Testis (tissue), 3 donors: Measurements from ENCODE around the gene SH3BP2. TPM values are rescaled to one million over a fixed set of nuclear protein-coding genes. Genes with fewer than 3 reads are reported as not detected.
A peak's percentile ranks its signal among the peaks of the same experiment; 100 is the strongest.

Experiments
- DNase-seq: peaks from one replicate; pipeline ENCODE4 v3.0.0-alpha.2; 2019
- H3K27ac ChIP-seq, 2 donors: fragments of 200-600 bp; sonication (generic); one replicate each; pipeline ENCODE4 v1.5.1; 2019
- H3K27me3 ChIP-seq: fragments of 200-600 bp; sonication (generic); one replicate; pipeline ENCODE4 v1.5.1; 2019
- H3K36me3 ChIP-seq: fragments of 200-600 bp; sonication (generic); one replicate; pipeline ENCODE4 v1.5.1; 2017; ENCODE audit warnings: low read depth; ENCODE audit errors: missing control alignments
- H3K4me1 ChIP-seq: fragments of 200-600 bp; sonication (generic); one replicate; pipeline ENCODE4 v1.5.1; 2019
- H3K4me3 ChIP-seq, 2 donors: fragments of 200-600 bp; sonication (generic); one replicate each; pipeline ENCODE4 v1.5.1; 2017 to 2019
- H3K9me3 ChIP-seq: fragments of 200-600 bp; sonication (generic); one replicate; pipeline ENCODE4 v1.5.1; 2017
- POLR2A ChIP-seq: fragments of 450-650 bp; IDR thresholded peaks from one replicate; pipeline ENCODE4 v1.6.1; 2017; ENCODE audit warnings: antibody characterized with exemption, mild to moderate bottlenecking, moderate library complexity
- WGBS, 2 donors: methylation state at CpG; one replicate each; pipeline ENCODE4 v1.1.5; 2018; 5-methylcytosine and 5-hydroxymethylcytosine counted together
- intact Hi-C: fragments of 100-400 bp; cut with DNase I; formaldehyde crosslinking; loops from one replicate; pipeline ENCODE4 v1.15.1; 2023; ENCODE audit warnings: low total_unique reads
- polyA plus RNA-seq: library from polyadenylated mRNA; stranded (reverse); fragments of 350-450 nt; fragmentation: Illumina TruSeq; extraction: RNeasy Lipid Tissue Mini Kit (QIAGEN cat#74804); gene quantifications from one replicate; pipeline ENCODE4 v1.2.3, GENCODE V29; 2014; ENCODE audit warnings: low read depth, low replicate concordance; ENCODE audit not compliant: insufficient read depth
- total RNA-seq, 2 donors: library from RNA; depleted of rRNA; stranded (reverse); fragments of >200 nt; gene quantifications; one replicate each; pipeline ENCODE4 v1.2.3, GENCODE V29; 2016
- TF ChIP-seq, protein P1 (sequence below), 3 experiments: fragments of 450-650 bp in 2 of 3; fragments of 200-600 bp in 1 of 3; sonication (generic) in 1 of 3; IDR thresholded peaks; one replicate each; pipeline ENCODE4 v1.5.1; 2016 to 2019; ENCODE audit warnings: antibody characterized with exemption in 3 of 3, mild to moderate bottlenecking in 2 of 3, moderate library complexity in 1 of 3

SH3BP2 gene
- total and polyA plus RNA-seq, 3 donors from 2014 or later = 26.6 to 47.3 (median 45.0) TPM

DNA sequence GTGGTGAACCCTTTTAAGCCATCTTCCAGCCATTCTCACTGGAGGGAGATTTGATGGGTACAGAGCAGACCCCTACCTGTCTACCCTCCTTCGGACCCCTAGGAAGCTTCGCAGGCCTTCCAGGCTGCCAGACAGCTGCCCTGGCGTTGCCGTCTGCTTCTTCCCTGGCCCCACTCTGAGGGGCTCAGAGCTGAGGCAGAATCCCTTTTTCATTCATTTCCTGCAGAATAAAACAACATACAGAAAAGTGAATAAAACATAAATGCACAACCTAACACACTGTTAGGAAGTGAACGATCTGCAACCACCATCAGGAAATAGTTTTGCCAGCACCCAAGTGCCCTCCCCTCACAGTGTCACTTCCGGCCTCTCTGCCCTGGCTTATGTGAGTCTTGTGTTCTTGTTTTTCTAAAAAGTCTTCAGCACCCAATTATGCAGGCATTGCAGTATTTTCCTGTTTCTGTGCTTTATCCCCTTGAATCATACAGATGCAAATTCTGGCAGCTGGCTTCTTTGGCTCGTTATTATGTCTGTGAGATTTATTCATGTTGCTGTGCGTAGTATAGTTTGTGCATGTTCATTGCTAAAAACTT, 45.1 kb downstream of the SH3BP2 start:
- peak; percentile 57 for DNase-seq
- intact Hi-C loops = no loop called here
- TF ChIP-seq, protein P1, sequence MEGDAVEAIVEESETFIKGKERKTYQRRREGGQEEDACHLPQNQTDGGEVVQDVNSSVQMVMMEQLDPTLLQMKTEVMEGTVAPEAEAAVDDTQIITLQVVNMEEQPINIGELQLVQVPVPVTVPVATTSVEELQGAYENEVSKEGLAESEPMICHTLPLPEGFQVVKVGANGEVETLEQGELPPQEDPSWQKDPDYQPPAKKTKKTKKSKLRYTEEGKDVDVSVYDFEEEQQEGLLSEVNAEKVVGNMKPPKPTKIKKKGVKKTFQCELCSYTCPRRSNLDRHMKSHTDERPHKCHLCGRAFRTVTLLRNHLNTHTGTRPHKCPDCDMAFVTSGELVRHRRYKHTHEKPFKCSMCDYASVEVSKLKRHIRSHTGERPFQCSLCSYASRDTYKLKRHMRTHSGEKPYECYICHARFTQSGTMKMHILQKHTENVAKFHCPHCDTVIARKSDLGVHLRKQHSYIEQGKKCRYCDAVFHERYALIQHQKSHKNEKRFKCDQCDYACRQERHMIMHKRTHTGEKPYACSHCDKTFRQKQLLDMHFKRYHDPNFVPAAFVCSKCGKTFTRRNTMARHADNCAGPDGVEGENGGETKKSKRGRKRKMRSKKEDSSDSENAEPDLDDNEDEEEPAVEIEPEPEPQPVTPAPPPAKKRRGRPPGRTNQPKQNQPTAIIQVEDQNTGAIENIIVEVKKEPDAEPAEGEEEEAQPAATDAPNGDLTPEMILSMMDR (IDR thresholded peaks at IDR 0.05) = no peak
- TF ChIP-seq POLR2A = no peak
- 42 to 52% methylated on average over 8 of the region's 8 CpGs for WGBS, 2 donors
- H3K4me1 ChIP-seq = peaks cover 10% of the 10 kb centered on the region
- no peaks in the 10 kb centered on the region for H3K36me3 ChIP-seq
- H3K27ac ChIP-seq = peak overlapping the region in 1 of 2 donors; percentile 34
- no peaks in the 10 kb centered on the region for H3K9me3 ChIP-seq
- H3K4me3 ChIP-seq = no peak overlapping the region
- no peaks in the 10 kb centered on the region for H3K27me3 ChIP-seq

DNA sequence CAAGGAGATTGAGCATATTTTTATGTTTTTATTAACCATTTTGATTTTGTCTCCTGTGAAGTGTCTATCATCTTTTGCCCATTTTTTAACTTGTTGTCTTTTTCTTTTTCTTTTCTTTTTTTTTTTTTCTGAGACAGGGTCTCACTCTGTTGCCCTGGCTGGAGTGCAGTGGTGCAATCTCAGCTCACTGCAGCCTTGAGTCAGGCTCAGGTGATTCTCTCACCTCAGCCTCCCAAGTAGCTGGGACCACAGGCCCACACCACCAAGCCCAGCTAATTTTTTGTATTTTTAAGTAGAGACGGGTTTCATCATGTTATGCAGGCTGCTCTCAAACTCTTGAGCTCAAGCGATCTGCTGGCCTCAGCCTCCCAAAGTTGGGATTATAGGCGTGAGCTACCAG, 46.2 kb downstream of the SH3BP2 start:
- WGBS, 2 donors = 89 to 95% methylated on average over 3 of the region's 3 CpGs
- Histone ChIP-seq H3K4me3 (no peak overlapping the region), H3K27ac (no peak overlapping the region), H3K9me3 (no peaks in the 10 kb centered on the region), H3K27me3 (no peaks in the 10 kb centered on the region), H3K4me1 (peaks cover 10% of the 10 kb centered on the region), H3K36me3 (no peaks in the 10 kb centered on the region)
- intact Hi-C loops = no loop called here
- no peak for DNase-seq
- no peak for TF ChIP-seq POLR2A
- TF ChIP-seq, protein P1 (IDR thresholded peaks at IDR 0.05) = no peak

DNA sequence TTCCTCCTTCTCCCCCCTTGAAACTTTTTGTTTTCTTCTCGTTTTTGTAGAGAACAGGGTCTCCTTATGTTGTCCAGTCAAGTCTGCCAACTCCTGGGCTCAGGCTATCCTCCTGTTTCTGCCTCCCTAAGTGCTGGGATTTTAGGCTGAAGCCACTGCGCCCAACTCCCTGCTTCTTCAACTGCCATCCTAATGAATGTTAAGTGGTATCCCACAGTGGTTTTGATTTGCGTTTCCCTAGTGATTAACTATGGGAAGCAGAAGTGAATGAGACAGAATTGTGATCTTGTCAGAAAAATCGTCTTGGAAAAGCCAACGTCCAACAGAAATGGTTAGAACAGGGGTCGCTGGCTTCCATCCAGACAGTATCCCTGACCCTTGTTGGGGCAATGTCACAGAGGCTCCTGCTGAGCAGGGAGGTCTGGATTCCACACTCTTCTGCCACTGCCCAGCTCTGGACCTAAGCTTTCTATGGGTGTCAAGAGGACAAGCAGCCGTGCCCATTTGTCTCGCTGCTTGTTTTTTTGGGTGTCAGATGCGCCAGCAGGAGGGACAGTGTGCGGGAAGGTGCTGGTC, 49.9 kb downstream of the SH3BP2 start:
- H3K27ac ChIP-seq = peak overlapping the region; percentile 61 to 89
- H3K4me3 ChIP-seq = peak overlapping the region; percentile 76 to 83
- no peak for DNase-seq
- H3K4me1 ChIP-seq = peaks cover 15% of the 10 kb centered on the region
- no peak for TF ChIP-seq POLR2A
- TF ChIP-seq, protein P1 (IDR thresholded peaks at IDR 0.05) = no peak
- H3K9me3 ChIP-seq = no peaks in the 10 kb centered on the region
- intact Hi-C loops = no loop called here
- 8 to 14% methylated on average over 6 to 10 of the region's 10 CpGs for WGBS, 2 donors
- H3K36me3 ChIP-seq = no peaks in the 10 kb centered on the region
- no peaks in the 10 kb centered on the region for H3K27me3 ChIP-seq

DNA sequence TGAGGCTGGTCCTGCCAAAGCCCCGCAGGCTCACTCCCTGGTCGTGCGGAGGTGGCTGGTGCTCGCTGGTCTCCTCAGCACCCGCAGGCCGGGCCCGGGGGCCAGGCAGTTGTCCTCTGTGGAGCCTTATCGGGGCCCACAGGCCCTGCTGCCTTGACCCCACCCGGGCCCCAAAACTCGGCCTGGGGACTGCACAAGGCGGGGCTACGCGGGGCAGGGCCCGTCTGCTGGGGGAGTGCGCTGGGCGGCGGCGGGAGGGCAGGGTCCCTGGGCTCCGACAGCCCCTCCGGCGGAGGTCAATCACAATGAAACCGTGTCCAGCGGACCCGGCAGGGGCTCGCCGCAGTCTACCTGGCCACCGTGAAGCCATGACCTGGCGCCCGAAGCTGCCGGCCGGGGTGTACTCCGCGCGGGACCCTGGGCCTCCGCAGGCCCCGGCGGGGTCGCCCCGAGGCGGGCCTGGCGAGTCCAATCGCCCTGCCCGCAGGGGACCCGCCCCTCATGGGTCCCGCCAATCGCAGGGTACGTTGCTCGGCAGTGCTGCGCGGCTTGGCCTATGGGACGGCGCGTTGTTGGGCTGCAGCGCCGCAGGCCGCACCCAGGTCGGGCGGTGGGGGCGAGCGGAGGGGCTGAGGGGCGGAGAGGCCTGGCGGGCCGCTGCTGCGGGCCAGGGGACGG, 50.5 kb downstream of the SH3BP2 start, which contains the start of gene ADD1:
Gene ADD1 (plus strand): TSS at position 582 of the 678 bp plus-strand sequence. CDS start 32,072 bp downstream, outside the sequence.
- H3K27me3 ChIP-seq = no peaks in the 10 kb centered on the region
- TF ChIP-seq, protein P1 (IDR thresholded peaks at IDR 0.05) = no peak
- peak; percentile 75 for TF ChIP-seq POLR2A
- no peaks in the 10 kb centered on the region for H3K36me3 ChIP-seq
- DNase-seq = peak; percentile 91
- H3K4me1 ChIP-seq = peaks cover 17% of the 10 kb centered on the region
- intact Hi-C loops = no loop called here
- H3K4me3 ChIP-seq = peak within 1 kb of the TSS; percentile 76 to 83
- 0 to 2% methylated on average over 13 to 24 of the region's 65 CpGs for WGBS, 2 donors
- peak within 1 kb of the TSS; percentile 83 to 89 for H3K27ac ChIP-seq
- no peaks in the 10 kb centered on the region for H3K9me3 ChIP-seq
